Endodermal cell (in vitro differentiated cells): ENCODE measurements around the gene DDI2. TPM values are rescaled to one million over a fixed set of nuclear protein-coding genes. Genes with fewer than 3 reads are reported as not detected.

Experiments used
- DNase-seq: peaks from one replicate; pipeline ENCODE4 v3.0.0-alpha.2; 2017
- H3K27ac ChIP-seq: 2 replicates; pipeline ENCODE4 v1.5.1; 2013; ENCODE audit warnings: mild to moderate bottlenecking, low read depth, low read length, moderate library complexity
- H3K27me3 ChIP-seq: 2 replicates; pipeline ENCODE4 v1.6.1; 2013; ENCODE audit warnings: mild to moderate bottlenecking, low read length, moderate library complexity; ENCODE audit not compliant: insufficient read depth, control insufficient read depth, poor library complexity, severe bottlenecking
- H3K36me3 ChIP-seq: 2 replicates; pipeline ENCODE4 v1.7.0; 2013; ENCODE audit warnings: mild to moderate bottlenecking, low read length, moderate library complexity; ENCODE audit not compliant: control insufficient read depth, insufficient read depth
- H3K4me1 ChIP-seq: one replicate; pipeline ENCODE4 v1.7.0; 2013; ENCODE audit warnings: low read length; ENCODE audit not compliant: control insufficient read depth, insufficient read depth
- H3K4me3 ChIP-seq: 2 replicates; pipeline ENCODE4 v1.5.1; 2013; ENCODE audit warnings: mild to moderate bottlenecking, low read length, moderate library complexity
- H3K9ac ChIP-seq: 2 replicates; pipeline ENCODE4 v1.6.1; 2013; ENCODE audit warnings: mild to moderate bottlenecking, low read length, moderate library complexity; ENCODE audit not compliant: poor library complexity, severe bottlenecking; ENCODE audit errors: extremely low read depth
- H3K9me3 ChIP-seq: 2 replicates; pipeline ENCODE4 v1.6.1; 2013; ENCODE audit warnings: mild to moderate bottlenecking, low read length, moderate library complexity; ENCODE audit not compliant: control insufficient read depth
- H3K27ac Mint-ChIP-seq: 2 replicates; pipeline ENCODE4 v1.8.0; 2020; ENCODE audit warnings: mixed read lengths
- H3K27me3 Mint-ChIP-seq: 2 replicates; pipeline ENCODE4 v1.8.0; 2021; ENCODE audit warnings: mild to moderate bottlenecking, mixed read lengths; ENCODE audit not compliant: insufficient read depth
- H3K36me3 Mint-ChIP-seq: 2 replicates; pipeline ENCODE4 v1.8.0; 2020; ENCODE audit warnings: low read depth, mixed read lengths
- H3K4me1 Mint-ChIP-seq: 2 replicates; pipeline ENCODE4 v1.8.0; 2020; ENCODE audit warnings: mixed read lengths
- H3K4me3 Mint-ChIP-seq: 2 replicates; pipeline ENCODE4 v1.8.0; 2020; ENCODE audit warnings: mild to moderate bottlenecking, moderate library complexity, mixed read lengths
- H3K9me3 Mint-ChIP-seq: 2 replicates; pipeline ENCODE4 v1.8.0; 2020; ENCODE audit warnings: mild to moderate bottlenecking, mixed read lengths
- CTCF ChIP-seq: fragments of 200-600 bp; sonication (generic); conservative IDR thresholded peaks from 2 replicates; pipeline ENCODE4 v1.5.0; 2021; ENCODE audit warnings: antibody characterized with exemption, mild to moderate bottlenecking
- WGBS, 2 experiments: methylation state at CpG; one replicate each; pipeline versions ENCODE4 v1.1.5 to v1.1.7; 2013; ENCODE audit warnings: missing lambda C conversion rate in 2 of 2, mixed read lengths in 1 of 2; ENCODE audit not compliant: insufficient coverage in 1 of 2, insufficient read length in 1 of 2; 5-methylcytosine and 5-hydroxymethylcytosine counted together
- total RNA-seq, 2 donors: library from RNA; stranded (reverse); fragmentation: NEBNext Ultra II Directional in 1 of 2; extraction: Animal tissue kit (Norgen Biotek cat#: 25700) in 1 of 2; gene quantifications; 2 replicates in 1 of 2; 3 replicates in 1 of 2; pipeline ENCODE4 v1.2.1, GENCODE V29; 2021

DDI2 gene
- total RNA-seq, 2 donors from 2014 or later = 36.0 to 37.6 TPM

GRCh38 chr1:15657021-15657420, 39.8 kb downstream of the DDI2 start:
- Mint-ChIP-seq H3K4me1 (no peaks in the 10 kb centered on the region), H3K27ac (no peak overlapping the region), H3K9me3 (no peaks in the 10 kb centered on the region), H3K4me3 (no peak overlapping the region), H3K27me3 (no peaks in the 10 kb centered on the region), H3K36me3 (peaks cover 65% of the 10 kb centered on the region)
- no peaks in the 10 kb centered on the region for H3K27me3 ChIP-seq
- no peak overlapping the region for H3K27ac ChIP-seq
- no peaks in the 10 kb centered on the region for H3K9me3 ChIP-seq
- TF ChIP-seq CTCF = no peak
- no peaks in the 10 kb centered on the region for H3K4me1 ChIP-seq
- DNase-seq = no peak
- peaks cover 69% of the 10 kb centered on the region for H3K36me3 ChIP-seq
- WGBS, 2 experiments = 89 to 100% methylated on average over 1 of the region's 1 CpG
- H3K4me3 ChIP-seq = no peak overlapping the region
- H3K9ac ChIP-seq = no peak overlapping the region

DNA sequence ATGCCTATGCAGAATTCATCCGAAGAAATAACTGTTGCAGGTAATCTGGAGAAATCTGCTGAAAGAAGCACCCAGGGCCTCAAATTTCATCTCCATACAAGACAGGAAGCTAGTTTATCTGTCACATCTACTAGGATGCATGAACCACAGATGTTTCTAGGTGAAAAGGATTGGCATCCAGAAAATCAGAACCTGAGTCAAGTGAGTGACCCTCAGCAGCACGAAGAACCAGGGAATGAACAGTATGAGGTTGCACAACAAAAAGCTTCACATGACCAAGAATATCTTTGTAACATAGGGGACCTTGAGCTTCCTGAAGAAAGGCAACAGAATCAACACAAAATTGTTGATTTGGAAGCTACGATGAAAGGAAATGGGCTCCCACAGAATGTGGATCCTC, 42.9 kb downstream of the DDI2 start:
- Mint-ChIP-seq H3K36me3 (peaks cover 58% of the 10 kb centered on the region), H3K27me3 (no peaks in the 10 kb centered on the region), H3K27ac (no peak overlapping the region), H3K4me1 (no peaks in the 10 kb centered on the region), H3K9me3 (no peaks in the 10 kb centered on the region), H3K4me3 (no peak overlapping the region)
- Histone ChIP-seq H3K27me3 (no peaks in the 10 kb centered on the region), H3K4me3 (no peak overlapping the region), H3K4me1 (no peaks in the 10 kb centered on the region), H3K36me3 (peaks cover 64% of the 10 kb centered on the region), H3K9me3 (no peaks in the 10 kb centered on the region), H3K27ac (no peak overlapping the region), H3K9ac (no peak overlapping the region)
- DNase-seq = no peak
- WGBS, 2 experiments = 94 to 96% methylated on average over 3 of the region's 3 CpGs
- no peak for TF ChIP-seq CTCF

- Mint-ChIP-seq H3K36me3 (peaks cover 45% of the 10 kb centered on the region), H3K27me3 (no peaks in the 10 kb centered on the region), H3K27ac (no peak overlapping the region), H3K9me3 (no peaks in the 10 kb centered on the region), H3K4me3 (no peak overlapping the region), H3K4me1 (no peaks in the 10 kb centered on the region)
- Histone ChIP-seq H3K4me1 (no peaks in the 10 kb centered on the region), H3K9me3 (no peaks in the 10 kb centered on the region), H3K27ac (no peak overlapping the region), H3K4me3 (no peak overlapping the region), H3K27me3 (no peaks in the 10 kb centered on the region), H3K9ac (no peak overlapping the region), H3K36me3 (peaks cover 47% of the 10 kb centered on the region)
- DNase-seq = no peak
- no peak for TF ChIP-seq CTCF
- 92% methylated on average over 2 of the region's 2 CpGs; no CpG with 5 or more reads in 1 of the 2 experiments for WGBS, 2 experiments
Observed at GRCh38 chr1:15662477-15662876, 45.2 kb downstream of the DDI2 start.
